Spleen (tissue), 11 donors: ENCODE results near the gene COL16A1. TPM values are rescaled to one million over a fixed set of nuclear protein-coding genes. Genes with fewer than 3 reads are reported as not detected.

Experiments
- DNase-seq: peaks from one replicate; pipeline ENCODE4 v3.0.0-alpha.2; 2020
- H3K27ac ChIP-seq, 8 donors: fragments of 200-600 bp; sonication (generic) in 7 of 8; 1 replicate in 4 of 8; 2 replicates in 4 of 8; pipeline versions ENCODE4 v1.5.0 to v1.8.0; 2016 to 2021; ENCODE audit warnings: inconsistent platforms in 4 of 8, mild to moderate bottlenecking in 4 of 8, moderate library complexity in 1 of 8
- H3K27me3 ChIP-seq, 7 donors: fragments of 200-600 bp; sonication (generic) in 6 of 7; replicated peaks in 1 of 7; 1 replicate in 4 of 7; 2 replicates in 3 of 7; pipeline versions ENCODE4 v1.5.0 to v1.8.0; 2016 to 2021; ENCODE audit warnings: inconsistent platforms in 3 of 7, mild to moderate bottlenecking in 1 of 7
- H3K36me3 ChIP-seq, 6 donors: fragments of 200-600 bp; sonication (generic) in 5 of 6; 1 replicate in 4 of 6; 2 replicates in 2 of 6; pipeline versions ENCODE4 v1.5.0 to v1.8.0; 2016 to 2021; ENCODE audit warnings: inconsistent platforms in 2 of 6
- H3K4me1 ChIP-seq, 6 donors: fragments of 200-600 bp; sonication (generic) in 5 of 6; 1 replicate in 3 of 6; 2 replicates in 3 of 6; pipeline versions ENCODE4 v1.5.0 to v1.8.0; 2016 to 2021; ENCODE audit warnings: inconsistent platforms in 3 of 6
- H3K4me3 ChIP-seq, 8 donors: fragments of 200-600 bp; sonication (generic) in 7 of 8; 1 replicate in 4 of 8; 2 replicates in 4 of 8; pipeline versions ENCODE4 v1.5.0 to v1.8.0; 2016 to 2021; ENCODE audit warnings: inconsistent platforms in 4 of 8, mild to moderate bottlenecking in 4 of 8, moderate library complexity in 2 of 8
- H3K9me3 ChIP-seq, 8 donors: fragments of 200-600 bp; sonication (generic) in 7 of 8; 1 replicate in 4 of 8; 2 replicates in 4 of 8; pipeline versions ENCODE4 v1.5.0 to v1.8.0; 2016 to 2021; ENCODE audit warnings: inconsistent platforms in 4 of 8
- POLR2A ChIP-seq, 3 donors: fragments of 450-650 bp; IDR thresholded peaks; one replicate each; pipeline ENCODE4 v1.5.1; 2017; ENCODE audit warnings: antibody characterized with exemption in 3 of 3, mild to moderate bottlenecking in 1 of 3
- POLR2AphosphoS5 ChIP-seq, 3 donors: sonication (generic); formaldehyde crosslinking; IDR thresholded peaks; one replicate each; pipeline ENCODE4 v1.5.1; 2017; ENCODE audit warnings: antibody characterized with exemption in 3 of 3
- WGBS, 5 donors: extraction: QIAGEN DNeasy Blood & Tissue Kit in 3 of 5; methylation state at CpG; one replicate each; pipeline versions ENCODE4 v1.1.5 to v1.1.7; 2013 to 2018; 5-methylcytosine and 5-hydroxymethylcytosine counted together
- intact Hi-C: fragments of 100-400 bp; cut with DNase I; formaldehyde crosslinking; loops from one replicate; pipeline ENCODE4 v1.15.0; 2023; ENCODE audit warnings: low total_unique reads
- polyA plus RNA-seq, 3 donors: library from polyadenylated mRNA; stranded (reverse); fragments of 200-250 nt; gene quantifications; one replicate each; pipeline ENCODE4 v1.2.1, GENCODE V29; 2013
- total RNA-seq, 7 donors: library from RNA; depleted of rRNA in 3 of 7; stranded (reverse); fragments of >200 nt in 3 of 7; fragmentation: NEBNext Ultra II Directional in 4 of 7; extraction: Animal tissue kit (Norgen Biotek cat#: 25700) in 4 of 7; gene quantifications; one replicate each; pipeline versions ENCODE4 v1.1.0 to v1.2.1, GENCODE V29; 2016 to 2021
- TF ChIP-seq, protein P1 (sequence below), 11 experiments: fragments of 200-600 bp in 7 of 11; fragments of 450-650 bp in 4 of 11; sonication (generic) in 4 of 11; IDR thresholded peaks in 8 of 11; conservative IDR thresholded peaks in 3 of 11; 1 replicate in 7 of 11; 2 replicates in 4 of 11; pipeline versions ENCODE4 v1.4.0 to v1.8.0; 2016 to 2021; ENCODE audit warnings: antibody characterized with exemption in 11 of 11, inconsistent platforms in 4 of 11, mild to moderate bottlenecking in 1 of 11
- donor health status: healthy with polysubstance abuse.
- donor health status: DM: no; HTN: no; CAD: no; lungs with moderate emphysema.
- donor health status: DM: no; HTN: no; CAD: no.
- donor health status: Bipolar disorder and iron deficiency.
- donor health status: healthy.
- donor health status: DM: no; HTN: no; CAD: no.
- donor health status: DM: yes; HTN: yes; CAD: no.

The COL16A1 gene
- total and polyA plus RNA-seq, 10 donors: 4.7 to 25.6 (median 12.5) TPM

DNA sequence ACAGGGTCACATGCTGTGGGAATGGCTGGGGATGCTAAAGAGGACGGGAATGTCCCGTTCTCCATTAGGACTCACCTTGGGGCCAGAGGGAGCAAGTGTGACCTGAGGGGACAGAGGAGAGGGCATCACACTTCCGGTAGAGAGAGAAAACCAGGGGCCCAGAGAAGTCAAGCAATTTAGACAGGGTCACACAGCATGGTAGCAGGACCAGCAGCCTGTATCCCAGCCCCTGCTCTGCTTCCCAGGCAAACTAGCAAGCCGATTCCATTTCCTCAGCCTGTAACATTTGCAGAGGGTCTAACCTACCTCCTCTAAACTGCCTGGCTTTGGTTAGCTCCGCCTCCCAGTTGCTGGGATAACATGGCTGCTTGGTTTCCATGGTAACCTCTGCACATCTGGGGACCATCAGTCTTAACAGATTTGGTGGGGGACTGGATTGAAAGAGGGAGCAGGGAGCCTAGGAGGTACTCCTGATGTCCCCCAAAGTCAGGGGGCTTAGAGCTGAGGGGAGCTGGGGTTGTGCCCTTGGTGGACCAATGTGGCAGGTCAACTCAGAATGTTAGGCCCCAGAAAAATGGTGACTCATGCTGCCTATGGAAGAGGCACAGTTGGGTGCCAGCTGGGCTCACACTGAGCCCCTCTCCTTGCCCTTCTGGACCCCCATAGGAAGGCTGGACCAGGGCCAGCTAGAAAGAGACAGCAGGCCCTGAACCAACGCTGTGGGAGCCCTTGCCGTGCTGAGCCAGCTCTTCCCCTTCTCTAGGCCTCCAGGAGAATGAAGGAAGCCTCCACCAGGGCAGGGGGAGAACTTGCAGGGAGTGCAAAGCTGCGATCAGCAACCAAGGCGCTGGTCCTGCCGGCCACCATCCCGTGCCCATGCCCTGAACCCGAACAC, 9.5 kb downstream of the COL16A1 start:
- no peak for DNase-seq
- H3K27ac ChIP-seq: no peak overlapping the region
- 75 to 89% (median 82%) methylated on average over 11 to 12 of the region's 12 CpGs for WGBS, 5 donors
- H3K4me1 ChIP-seq: peaks cover 0 to 12% (median 5%) of the 10 kb centered on the region in 6 donors
- TF ChIP-seq POLR2AphosphoS5 (IDR thresholded peaks at IDR 0.05): no peak
- H3K9me3 ChIP-seq: no peaks in the 10 kb centered on the region
- intact Hi-C loops: no loop called here
- no peaks in the 10 kb centered on the region for H3K36me3 ChIP-seq
- H3K4me3 ChIP-seq: no peak overlapping the region
- H3K27me3 ChIP-seq: no peaks in the 10 kb centered on the region

DNA sequence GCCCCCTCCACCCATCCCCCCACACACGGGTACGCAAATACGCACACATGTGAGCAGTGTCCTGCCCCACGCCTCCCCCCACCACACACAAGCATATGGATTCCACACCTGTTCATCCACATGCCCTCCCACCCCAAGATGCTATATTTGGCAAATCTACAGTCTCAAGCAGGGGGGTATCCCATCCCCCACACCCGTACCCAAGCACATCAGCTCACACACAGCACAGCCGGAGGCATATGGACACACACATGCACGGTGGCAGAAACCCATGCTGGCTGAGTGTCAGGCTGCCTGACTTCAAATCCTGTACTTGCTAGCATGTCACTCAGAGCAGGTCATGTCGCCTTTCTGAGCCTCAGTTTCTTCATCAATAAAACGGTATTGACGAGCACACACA, 10.6 kb downstream of the COL16A1 start:
- H3K4me3 ChIP-seq: no peak overlapping the region
- H3K36me3 ChIP-seq: no peaks in the 10 kb centered on the region
- no peaks in the 10 kb centered on the region for H3K27me3 ChIP-seq
- H3K9me3 ChIP-seq: no peaks in the 10 kb centered on the region
- H3K4me1 ChIP-seq: peaks cover 0 to under 1% (median 0%) of the 10 kb centered on the region in 6 donors
- intact Hi-C loops: no loop called here
- no peak for DNase-seq
- 85 to 91% (median 88%) methylated on average over 10 of the region's 10 CpGs for WGBS, 5 donors
- no peak overlapping the region for H3K27ac ChIP-seq
- TF ChIP-seq POLR2AphosphoS5 (IDR thresholded peaks at IDR 0.05) (no peak), POLR2A (IDR thresholded peaks at IDR 0.05) (no peak)
- TF ChIP-seq, protein P1, sequence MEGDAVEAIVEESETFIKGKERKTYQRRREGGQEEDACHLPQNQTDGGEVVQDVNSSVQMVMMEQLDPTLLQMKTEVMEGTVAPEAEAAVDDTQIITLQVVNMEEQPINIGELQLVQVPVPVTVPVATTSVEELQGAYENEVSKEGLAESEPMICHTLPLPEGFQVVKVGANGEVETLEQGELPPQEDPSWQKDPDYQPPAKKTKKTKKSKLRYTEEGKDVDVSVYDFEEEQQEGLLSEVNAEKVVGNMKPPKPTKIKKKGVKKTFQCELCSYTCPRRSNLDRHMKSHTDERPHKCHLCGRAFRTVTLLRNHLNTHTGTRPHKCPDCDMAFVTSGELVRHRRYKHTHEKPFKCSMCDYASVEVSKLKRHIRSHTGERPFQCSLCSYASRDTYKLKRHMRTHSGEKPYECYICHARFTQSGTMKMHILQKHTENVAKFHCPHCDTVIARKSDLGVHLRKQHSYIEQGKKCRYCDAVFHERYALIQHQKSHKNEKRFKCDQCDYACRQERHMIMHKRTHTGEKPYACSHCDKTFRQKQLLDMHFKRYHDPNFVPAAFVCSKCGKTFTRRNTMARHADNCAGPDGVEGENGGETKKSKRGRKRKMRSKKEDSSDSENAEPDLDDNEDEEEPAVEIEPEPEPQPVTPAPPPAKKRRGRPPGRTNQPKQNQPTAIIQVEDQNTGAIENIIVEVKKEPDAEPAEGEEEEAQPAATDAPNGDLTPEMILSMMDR (IDR thresholded peaks at IDR 0.05 in 8 of 11, conservative IDR thresholded peaks at IDR 0.05 in 3 of 11): no peak

DNA sequence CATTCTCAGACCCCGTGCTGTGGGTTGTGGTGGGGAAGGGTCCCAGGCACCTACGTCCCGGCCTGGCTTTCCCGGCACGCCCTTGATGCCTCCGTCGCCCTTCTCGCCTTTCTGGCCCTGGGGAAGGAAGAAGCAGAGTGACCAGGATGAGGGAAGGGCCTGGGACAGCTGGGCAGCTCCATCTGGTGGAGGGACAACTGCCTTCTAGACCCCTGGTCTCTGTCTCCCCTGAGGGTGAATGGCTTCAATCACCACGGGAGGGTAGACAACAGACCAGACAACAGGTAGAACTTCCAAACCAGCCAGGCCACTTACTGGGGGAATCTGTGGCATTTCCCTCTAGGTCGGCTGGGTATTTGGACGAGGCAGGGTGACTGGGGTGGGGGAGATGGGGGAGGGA, 11.9 kb downstream of the COL16A1 start:
- 83 to 91% (median 83%) methylated on average over 10 to 11 of the region's 11 CpGs for WGBS, 5 donors
- Histone ChIP-seq H3K4me3 (no peak overlapping the region), H3K36me3 (no peaks in the 10 kb centered on the region), H3K9me3 (no peaks in the 10 kb centered on the region), H3K4me1 (no peaks in the 10 kb centered on the region), H3K27me3 (no peaks in the 10 kb centered on the region), H3K27ac (no peak overlapping the region)
- intact Hi-C loops: no loop called here
- TF ChIP-seq, protein P1 (IDR thresholded peaks at IDR 0.05 in 8 of 11, conservative IDR thresholded peaks at IDR 0.05 in 3 of 11): no peak
- TF ChIP-seq POLR2AphosphoS5 (IDR thresholded peaks at IDR 0.05): no peak
- TF ChIP-seq POLR2A (IDR thresholded peaks at IDR 0.05): no peak
- no peak for DNase-seq

DNA sequence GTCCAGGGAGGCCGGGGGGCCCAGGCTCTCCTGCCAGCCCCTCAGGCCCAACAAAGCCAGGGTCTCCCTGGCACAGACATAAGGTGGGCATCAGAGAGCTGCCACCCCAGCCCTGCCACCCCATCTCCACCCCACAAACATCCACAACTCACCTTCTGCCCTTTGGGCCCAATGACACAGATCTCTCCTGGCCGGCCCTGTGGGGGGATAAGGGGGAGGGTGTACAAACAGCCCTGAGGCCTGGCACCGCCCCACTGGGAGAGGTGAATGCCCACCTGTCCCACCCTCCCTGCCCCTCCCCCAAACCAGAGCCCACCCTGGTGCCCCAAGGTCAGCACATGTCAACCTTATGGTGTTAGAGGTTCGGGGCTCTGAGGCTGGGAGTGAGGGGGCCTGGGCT, 12.4 kb downstream of the COL16A1 start:
- DNase-seq: no peak
- 71 to 97% (median 88%) methylated on average over 1 to 4 of the region's 4 CpGs for WGBS, 5 donors

More for the DNA sequence above, 12.4 kb downstream of the COL16A1 start:
- Histone ChIP-seq H3K36me3 (no peaks in the 10 kb centered on the region), H3K9me3 (no peaks in the 10 kb centered on the region), H3K4me1 (no peaks in the 10 kb centered on the region), H3K27me3 (peaks cover 0 to 3% (median 0%) of the 10 kb centered on the region in 7 donors), H3K27ac (no peak overlapping the region), H3K4me3 (no peak overlapping the region)
- TF ChIP-seq POLR2AphosphoS5 (IDR thresholded peaks at IDR 0.05): no peak
- TF ChIP-seq POLR2A (IDR thresholded peaks at IDR 0.05): no peak
- TF ChIP-seq, protein P1 (IDR thresholded peaks at IDR 0.05 in 8 of 11, conservative IDR thresholded peaks at IDR 0.05 in 3 of 11): no peak
- intact Hi-C loops: no loop called here
